ENCODE data around the gene PFKL. TPM values are rescaled to one million over a fixed set of nuclear protein-coding genes. Genes with fewer than 3 reads are reported as not detected.

PFKL gene
- total and polyA plus RNA-seq, 2 experiments from 2014 or later = 40.3 to 106 TPM

DNA sequence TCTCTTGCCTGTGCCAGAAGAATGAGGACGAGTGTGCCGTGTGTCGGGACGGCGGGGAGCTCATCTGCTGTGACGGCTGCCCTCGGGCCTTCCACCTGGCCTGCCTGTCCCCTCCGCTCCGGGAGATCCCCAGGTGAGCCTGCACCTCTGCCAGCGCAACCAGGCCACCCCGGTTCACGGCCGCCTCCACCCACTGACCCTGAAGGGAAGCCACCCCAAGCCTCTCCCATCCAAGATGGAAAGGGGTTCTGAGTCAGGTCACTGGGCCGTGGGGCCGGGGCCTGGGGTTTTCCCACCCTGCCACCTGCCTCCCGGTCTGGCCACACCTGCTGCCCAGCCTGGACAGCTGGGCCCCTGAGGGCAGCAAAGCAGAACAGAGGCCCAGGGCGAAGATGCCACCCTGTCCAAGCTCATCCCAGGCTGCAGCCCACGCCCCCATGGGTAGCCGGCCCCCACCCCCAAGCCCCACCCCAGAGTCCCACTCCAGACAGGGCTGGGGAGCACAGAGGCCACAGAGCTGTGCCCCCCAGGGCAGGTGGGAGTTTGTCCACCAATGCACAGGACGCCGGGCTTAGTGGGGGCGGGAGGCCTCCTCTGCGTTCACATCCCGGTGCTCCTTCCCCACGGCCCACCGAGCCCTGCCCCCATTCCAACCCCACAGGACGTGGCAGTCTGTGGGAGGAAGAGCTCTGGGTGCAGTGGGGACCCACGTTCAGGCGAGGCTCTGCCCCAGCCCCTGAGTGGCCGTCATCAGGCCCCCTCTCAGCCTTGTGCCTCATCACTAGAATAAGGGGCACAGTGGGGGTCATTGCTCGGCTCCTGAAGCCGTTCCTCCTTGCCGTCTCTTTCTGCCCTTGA lies 8.5 kb upstream of the PFKL start (continued):
- TF ChIP-seq, protein P1, sequence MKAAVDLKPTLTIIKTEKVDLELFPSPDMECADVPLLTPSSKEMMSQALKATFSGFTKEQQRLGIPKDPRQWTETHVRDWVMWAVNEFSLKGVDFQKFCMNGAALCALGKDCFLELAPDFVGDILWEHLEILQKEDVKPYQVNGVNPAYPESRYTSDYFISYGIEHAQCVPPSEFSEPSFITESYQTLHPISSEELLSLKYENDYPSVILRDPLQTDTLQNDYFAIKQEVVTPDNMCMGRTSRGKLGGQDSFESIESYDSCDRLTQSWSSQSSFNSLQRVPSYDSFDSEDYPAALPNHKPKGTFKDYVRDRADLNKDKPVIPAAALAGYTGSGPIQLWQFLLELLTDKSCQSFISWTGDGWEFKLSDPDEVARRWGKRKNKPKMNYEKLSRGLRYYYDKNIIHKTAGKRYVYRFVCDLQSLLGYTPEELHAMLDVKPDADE (IDR thresholded peaks at IDR 0.05) = no peak
- TF ChIP-seq, protein P2, sequence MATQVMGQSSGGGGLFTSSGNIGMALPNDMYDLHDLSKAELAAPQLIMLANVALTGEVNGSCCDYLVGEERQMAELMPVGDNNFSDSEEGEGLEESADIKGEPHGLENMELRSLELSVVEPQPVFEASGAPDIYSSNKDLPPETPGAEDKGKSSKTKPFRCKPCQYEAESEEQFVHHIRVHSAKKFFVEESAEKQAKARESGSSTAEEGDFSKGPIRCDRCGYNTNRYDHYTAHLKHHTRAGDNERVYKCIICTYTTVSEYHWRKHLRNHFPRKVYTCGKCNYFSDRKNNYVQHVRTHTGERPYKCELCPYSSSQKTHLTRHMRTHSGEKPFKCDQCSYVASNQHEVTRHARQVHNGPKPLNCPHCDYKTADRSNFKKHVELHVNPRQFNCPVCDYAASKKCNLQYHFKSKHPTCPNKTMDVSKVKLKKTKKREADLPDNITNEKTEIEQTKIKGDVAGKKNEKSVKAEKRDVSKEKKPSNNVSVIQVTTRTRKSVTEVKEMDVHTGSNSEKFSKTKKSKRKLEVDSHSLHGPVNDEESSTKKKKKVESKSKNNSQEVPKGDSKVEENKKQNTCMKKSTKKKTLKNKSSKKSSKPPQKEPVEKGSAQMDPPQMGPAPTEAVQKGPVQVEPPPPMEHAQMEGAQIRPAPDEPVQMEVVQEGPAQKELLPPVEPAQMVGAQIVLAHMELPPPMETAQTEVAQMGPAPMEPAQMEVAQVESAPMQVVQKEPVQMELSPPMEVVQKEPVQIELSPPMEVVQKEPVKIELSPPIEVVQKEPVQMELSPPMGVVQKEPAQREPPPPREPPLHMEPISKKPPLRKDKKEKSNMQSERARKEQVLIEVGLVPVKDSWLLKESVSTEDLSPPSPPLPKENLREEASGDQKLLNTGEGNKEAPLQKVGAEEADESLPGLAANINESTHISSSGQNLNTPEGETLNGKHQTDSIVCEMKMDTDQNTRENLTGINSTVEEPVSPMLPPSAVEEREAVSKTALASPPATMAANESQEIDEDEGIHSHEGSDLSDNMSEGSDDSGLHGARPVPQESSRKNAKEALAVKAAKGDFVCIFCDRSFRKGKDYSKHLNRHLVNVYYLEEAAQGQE (IDR thresholded peaks at IDR 0.05; ENCODE audit: unreplicated experiment) = no peak
- no peak for TF ChIP-seq ZNF331 (CRISPR knock-in tag; IDR thresholded peaks at IDR 0.05; ENCODE audit: low read depth)
- TF ChIP-seq ZNF114 (CRISPR knock-in tag; IDR thresholded peaks at IDR 0.05) = no peak
- TF ChIP-seq NANOG (IDR thresholded peaks at IDR 0.05; ENCODE audit: borderline replicate concordance) = no peak

DNA sequence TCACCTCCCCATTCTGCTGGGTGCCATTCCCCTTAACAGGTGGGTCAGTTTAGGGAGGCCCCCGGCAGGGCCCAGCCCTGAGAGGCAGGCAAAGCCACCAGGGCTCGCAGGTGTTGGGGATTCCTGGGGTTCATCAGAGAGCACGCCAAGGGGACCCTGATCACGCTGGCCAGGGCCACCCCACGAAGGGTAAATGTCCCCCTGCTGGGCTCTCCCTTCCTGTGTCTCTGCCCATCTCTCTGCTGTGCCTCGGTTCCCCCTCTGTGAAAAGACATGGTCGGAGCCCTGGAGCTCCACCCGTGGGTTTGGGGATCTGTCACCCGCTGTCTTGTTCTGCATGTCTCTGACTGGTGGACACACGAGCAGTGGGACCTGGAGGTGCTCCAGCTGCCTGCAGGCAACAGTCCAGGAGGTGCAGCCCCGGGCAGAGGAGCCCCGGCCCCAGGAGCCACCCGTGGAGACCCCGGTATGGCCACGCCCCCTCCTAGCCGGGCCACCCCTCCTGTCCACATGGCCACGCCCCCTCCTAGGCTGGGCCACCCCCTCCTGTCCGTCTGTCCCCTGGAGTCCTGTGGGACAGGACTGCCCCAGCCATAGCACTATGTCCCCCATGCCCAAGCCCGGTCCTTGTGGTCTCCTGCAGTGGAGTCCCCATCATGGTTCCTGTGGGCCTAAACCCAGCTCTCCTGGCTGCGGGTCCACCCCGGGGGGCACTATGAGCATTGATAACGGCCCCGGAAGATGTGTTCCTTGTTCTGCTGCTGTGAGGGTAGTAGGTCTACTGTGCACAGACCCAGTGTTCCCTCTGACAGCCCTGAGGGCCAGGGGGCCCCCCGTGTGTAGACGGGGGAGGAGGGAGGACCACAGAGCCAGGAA lies 7.7 kb upstream of the PFKL start:
- Histone ChIP-seq H3K4me3 (no peak overlapping the region), H3K79me2 (replicated peaks; ENCODE audit: insufficient read depth) (no peaks in the 10 kb centered on the region), H3K4me2 (no peak overlapping the region), H3K27me3 (ENCODE audit: insufficient read depth) (no peaks in the 10 kb centered on the region), H3K4me1 (ENCODE audit: insufficient read depth) (no peaks in the 10 kb centered on the region), H3K27ac (ENCODE audit: low read depth) (no peak overlapping the region), H4K20me1 (replicated peaks; ENCODE audit: insufficient read depth) (no peaks in the 10 kb centered on the region), H3F3A (replicated peaks; ENCODE audit: low read depth) (no peaks in the 10 kb centered on the region), H2AFZ (no peak overlapping the region), H3K9me2 (ENCODE audit: insufficient read depth) (no peaks in the 10 kb centered on the region), H3K36me3 (ENCODE audit: insufficient read depth) (no peaks in the 10 kb centered on the region)
- Mint-ChIP-seq H3K4me3 (no peak overlapping the region), H3K9me3 (no peaks in the 10 kb centered on the region), H3K27ac (no peak overlapping the region), H3K36me3 (ENCODE audit: low read depth) (no peaks in the 10 kb centered on the region), H3K27me3 (ENCODE audit: insufficient read depth, low read depth, poor library complexity) (peaks cover 3% of the 10 kb centered on the region), H3K4me1 (no peaks in the 10 kb centered on the region)
- ATAC-seq = peak; percentile 43
- peak; percentile 51 for DNase-seq (ENCODE audit: low spot score)
- TF ChIP-seq CREB1 (CRISPR knock-in tag; IDR thresholded peaks at IDR 0.05; ENCODE audit: low read depth) = no peak
- no peak for TF ChIP-seq POLR2AphosphoS5 (IDR thresholded peaks at IDR 0.05; ENCODE audit: low read depth)
- TF ChIP-seq JUNB (IDR thresholded peaks at IDR 0.05; ENCODE audit: unreplicated experiment) = no peak
- TF ChIP-seq, protein P2 (IDR thresholded peaks at IDR 0.05; ENCODE audit: unreplicated experiment) = no peak
- TF ChIP-seq EZH2 (IDR thresholded peaks at IDR 0.05; ENCODE audit: low read depth, unreplicated experiment) = no peak
- TF ChIP-seq ZNF114 (CRISPR knock-in tag; IDR thresholded peaks at IDR 0.05) = no peak
